Stimulated activated CD8-positive, alpha-beta memory T cell treated with anti-CD3 and anti-CD28 coated beads, Interleukin-4, amount 100 ng/mL, for 1 hour (primary cell): ENCODE results near the gene SERHL2.
"Not testable (repeated sequence)": the region's sequence is repeated elsewhere in the genome, so short reads cannot be mapped to it uniquely, and the experiment has no call there.

ENCODE experiments used
- DNase-seq, 2 donors: peaks; one replicate each; pipeline ENCODE4 v3.0.0-alpha.2; 2020; ENCODE audit warnings: low read depth in 2 of 2, low spot score in 1 of 2

Gene SERHL2

GRCh38 chr22:42574046-42574445 is 20.3 kb downstream of the SERHL2 start:
- not testable (repeated sequence) for DNase-seq

GRCh38 chr22:42574468-42574867 is 20.7 kb downstream of the SERHL2 start:
- DNase-seq: not testable (repeated sequence)

GRCh38 chr22:42575996-42576574 is 22.3 kb downstream of the SERHL2 start:
- not testable (repeated sequence) for DNase-seq

- DNase-seq: not testable (repeated sequence)
These were observed 23.4 kb downstream of the SERHL2 start for GRCh38 chr22:42577141-42577540.

- DNase-seq: no peak
These were observed 24.0 kb downstream of the SERHL2 start for GRCh38 chr22:42577623-42578240.

- DNase-seq: not testable (repeated sequence)
These were observed 26.3 kb downstream of the SERHL2 start for GRCh38 chr22:42580040-42580439.

- DNase-seq: not testable (repeated sequence)
These were observed 27.5 kb downstream of the SERHL2 start for GRCh38 chr22:42581194-42581761.

- DNase-seq: peak; percentile 56 to 68
These were observed 28.3 kb downstream of the SERHL2 start for GRCh38 chr22:42581762-42582716.

GRCh38 chr22:42582987-42583386 is 29.2 kb downstream of the SERHL2 start:
- DNase-seq: no peak

- DNase-seq: no peak
These were observed 30.7 kb downstream of the SERHL2 start for GRCh38 chr22:42584364-42584940.

- no peak for DNase-seq
These were observed 31.3 kb downstream of the SERHL2 start for GRCh38 chr22:42585096-42585495.

GRCh38 chr22:42586381-42586780 is 32.6 kb downstream of the SERHL2 start:
- no peak for DNase-seq

- no peak for DNase-seq
These were observed 33.9 kb downstream of the SERHL2 start for GRCh38 chr22:42587588-42588175.

- no peak for DNase-seq
These were observed 38.2 kb downstream of the SERHL2 start for GRCh38 chr22:42591987-42592386.

- DNase-seq: no peak
These were observed 41.7 kb downstream of the SERHL2 start for GRCh38 chr22:42595434-42595833.

- no peak for DNase-seq
These were observed 42.6 kb downstream of the SERHL2 start for GRCh38 chr22:42596336-42596735.

GRCh38 chr22:42596863-42597530 is 43.2 kb downstream of the SERHL2 start:
- no peak for DNase-seq

- no peak for DNase-seq
These were observed 48.2 kb downstream of the SERHL2 start for GRCh38 chr22:42601879-42602465.

GRCh38 chr22:42602470-42602869 is 48.7 kb downstream of the SERHL2 start:
- no peak for DNase-seq

GRCh38 chr22:42603427-42603826 is 49.7 kb downstream of the SERHL2 start:
- no peak for DNase-seq
